ENCODE measurements around the gene HOXA1. TPM values are rescaled to one million over a fixed set of nuclear protein-coding genes. Genes with fewer than 3 reads are reported as not detected.

HOXA1 gene
- total and polyA plus RNA-seq, 5 donors from 2014 or later, result 0.49 to 1.4 (median 0.85) TPM

GRCh38 chr7:27141923-27142579 is 46.3 kb upstream of the HOXA1 start:
- DNase-seq, result no peak
- peaks cover 16% of the 10 kb centered on the region for H3K27me3 ChIP-seq (ENCODE audit: control insufficient read depth, insufficient read depth, low read length)
- Mint-ChIP-seq H3K36me3 (no peaks in the 10 kb centered on the region), H3K4me1 (peaks cover 0 to 1% (median 0%) of the 10 kb centered on the region in 4 donors), H3K4me3 (no peak overlapping the region), H3K27me3 (peaks cover 51% of the 10 kb centered on the region), H3K27ac (no peak overlapping the region), H3K9me3 (peaks cover 0 to 2% (median 0%) of the 10 kb centered on the region in 7 donors)
- no peak overlapping the region for H3K4me3 ChIP-seq (ENCODE audit: low read depth, low read length)
- H3K27ac ChIP-seq (ENCODE audit: insufficient read depth, low read length, poor library complexity, severe bottlenecking), result no peak overlapping the region
- no peak for ATAC-seq (ENCODE audit: low read depth in 2 of 2)
- no peaks in the 10 kb centered on the region for H3K36me3 ChIP-seq (ENCODE audit: control insufficient read depth, insufficient read depth, low read length)
- no peaks in the 10 kb centered on the region for H3K9me3 ChIP-seq (ENCODE audit: control insufficient read depth in 2 of 2, low read length in 2 of 2)
- H3K4me1 ChIP-seq (ENCODE audit: control insufficient read depth, insufficient read depth, low read length, poor library complexity, severe bottlenecking), result no peaks in the 10 kb centered on the region

- Mint-ChIP-seq H3K36me3 (no peaks in the 10 kb centered on the region), H3K9me3 (peaks cover 0 to 2% (median 0%) of the 10 kb centered on the region in 7 donors), H3K4me1 (no peaks in the 10 kb centered on the region), H3K4me3 (no peak overlapping the region), H3K27me3 (peaks cover 53% of the 10 kb centered on the region), H3K27ac (no peak overlapping the region)
- H3K27ac ChIP-seq (ENCODE audit: insufficient read depth, low read length, poor library complexity, severe bottlenecking), result no peak overlapping the region
- DNase-seq (no peak), ATAC-seq (ENCODE audit: low read depth in 2 of 2) (no peak)
- H3K27me3 ChIP-seq (ENCODE audit: control insufficient read depth, insufficient read depth, low read length), result peaks cover 12% of the 10 kb centered on the region
- no peak overlapping the region for H3K4me3 ChIP-seq (ENCODE audit: low read depth, low read length)
- no peaks in the 10 kb centered on the region for H3K36me3 ChIP-seq (ENCODE audit: control insufficient read depth, insufficient read depth, low read length)
- no peaks in the 10 kb centered on the region for H3K4me1 ChIP-seq (ENCODE audit: control insufficient read depth, insufficient read depth, low read length, poor library complexity, severe bottlenecking)
- no peaks in the 10 kb centered on the region for H3K9me3 ChIP-seq (ENCODE audit: control insufficient read depth in 2 of 2, low read length in 2 of 2)
These were observed 45.5 kb upstream of the HOXA1 start for GRCh38 chr7:27141137-27141922.

DNA sequence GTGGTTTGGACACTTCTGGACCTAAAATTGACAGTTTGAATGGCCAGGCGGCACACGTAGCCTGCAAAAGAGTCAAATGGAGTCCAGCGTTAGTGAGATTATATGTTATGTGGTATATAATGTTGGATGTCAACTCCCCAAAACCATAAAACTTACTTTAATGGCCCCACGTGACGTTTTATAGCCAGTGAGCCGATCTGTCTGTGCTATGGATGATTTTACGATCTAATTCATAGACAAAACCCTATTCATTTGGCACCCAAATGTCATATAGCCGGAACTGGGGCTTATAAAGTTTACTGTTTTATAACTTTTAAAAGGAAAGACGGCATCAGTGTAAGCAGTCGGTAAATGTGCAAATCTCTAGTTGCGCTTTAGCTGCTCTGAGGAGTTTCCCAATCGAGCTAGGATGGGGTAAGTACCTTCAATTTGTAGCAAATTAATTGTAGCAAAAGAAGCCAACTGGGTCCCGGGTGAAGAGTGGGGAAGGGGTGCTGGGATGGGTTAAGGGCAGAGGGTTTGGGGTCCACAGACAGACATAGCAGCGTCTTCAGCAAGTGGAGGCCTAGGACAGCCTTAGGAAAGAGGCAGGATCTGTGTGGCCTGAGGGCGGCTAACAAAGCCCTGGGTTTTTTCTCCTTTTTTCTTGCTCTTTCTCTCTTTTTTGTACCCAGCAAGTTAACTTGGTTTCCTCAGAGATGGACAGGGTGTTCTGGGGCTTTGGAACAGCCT is 44.5 kb upstream of the HOXA1 start:
- Mint-ChIP-seq H3K36me3 (no peaks in the 10 kb centered on the region), H3K9me3 (peaks cover 0 to 2% (median 0%) of the 10 kb centered on the region in 7 donors), H3K4me3 (no peak overlapping the region), H3K27me3 (peaks cover 59% of the 10 kb centered on the region), H3K4me1 (no peaks in the 10 kb centered on the region), H3K27ac (no peak overlapping the region)
- Histone ChIP-seq H3K4me3 (ENCODE audit: low read depth, low read length) (no peak overlapping the region), H3K9me3 (ENCODE audit: control insufficient read depth in 2 of 2, low read length in 2 of 2) (no peaks in the 10 kb centered on the region), H3K27me3 (ENCODE audit: control insufficient read depth, insufficient read depth, low read length) (peaks cover 21% of the 10 kb centered on the region), H3K36me3 (ENCODE audit: control insufficient read depth, insufficient read depth, low read length) (no peaks in the 10 kb centered on the region), H3K4me1 (ENCODE audit: control insufficient read depth, insufficient read depth, low read length, poor library complexity, severe bottlenecking) (no peaks in the 10 kb centered on the region), H3K27ac (ENCODE audit: insufficient read depth, low read length, poor library complexity, severe bottlenecking) (no peak overlapping the region)
- DNase-seq (no peak), ATAC-seq (ENCODE audit: low read depth in 2 of 2) (no peak)

- Mint-ChIP-seq H3K4me3 (no peak overlapping the region), H3K27ac (no peak overlapping the region), H3K4me1 (no peaks in the 10 kb centered on the region), H3K36me3 (no peaks in the 10 kb centered on the region), H3K27me3 (peaks cover 66% of the 10 kb centered on the region), H3K9me3 (peaks cover 0 to 2% (median 0%) of the 10 kb centered on the region in 7 donors)
- DNase-seq (no peak), ATAC-seq (ENCODE audit: low read depth in 2 of 2) (no peak)
- no peaks in the 10 kb centered on the region for H3K4me1 ChIP-seq (ENCODE audit: control insufficient read depth, insufficient read depth, low read length, poor library complexity, severe bottlenecking)
- no peak overlapping the region for H3K4me3 ChIP-seq (ENCODE audit: low read depth, low read length)
- H3K9me3 ChIP-seq (ENCODE audit: control insufficient read depth in 2 of 2, low read length in 2 of 2), result no peaks in the 10 kb centered on the region
- peaks cover 24% of the 10 kb centered on the region for H3K27me3 ChIP-seq (ENCODE audit: control insufficient read depth, insufficient read depth, low read length)
- no peak overlapping the region for H3K27ac ChIP-seq (ENCODE audit: insufficient read depth, low read length, poor library complexity, severe bottlenecking)
- H3K36me3 ChIP-seq (ENCODE audit: control insufficient read depth, insufficient read depth, low read length), result no peaks in the 10 kb centered on the region
These were observed 43.7 kb upstream of the HOXA1 start for GRCh38 chr7:27139334-27140125.

- H3K9me3 Mint-ChIP-seq, result peaks cover 0 to 2% (median 0%) of the 10 kb centered on the region in 7 donors
- no peaks in the 10 kb centered on the region for H3K36me3 ChIP-seq (ENCODE audit: control insufficient read depth, insufficient read depth, low read length)
- H3K9me3 ChIP-seq (ENCODE audit: control insufficient read depth in 2 of 2, low read length in 2 of 2), result no peaks in the 10 kb centered on the region
- H3K27ac Mint-ChIP-seq, result no peak overlapping the region
- H3K4me3 Mint-ChIP-seq, result no peak overlapping the region
- H3K27me3 Mint-ChIP-seq, result peaks cover 66% of the 10 kb centered on the region
- H3K4me1 ChIP-seq (ENCODE audit: control insufficient read depth, insufficient read depth, low read length, poor library complexity, severe bottlenecking), result no peaks in the 10 kb centered on the region
- no peak overlapping the region for H3K27ac ChIP-seq (ENCODE audit: insufficient read depth, low read length, poor library complexity, severe bottlenecking)
- peaks cover 28% of the 10 kb centered on the region for H3K27me3 ChIP-seq (ENCODE audit: control insufficient read depth, insufficient read depth, low read length)
- H3K36me3 Mint-ChIP-seq, result no peaks in the 10 kb centered on the region
- H3K4me1 Mint-ChIP-seq, result no peaks in the 10 kb centered on the region
- DNase-seq, result no peak
- no peak for ATAC-seq (ENCODE audit: low read depth in 2 of 2)
- no peak overlapping the region for H3K4me3 ChIP-seq (ENCODE audit: low read depth, low read length)
These were observed 43.2 kb upstream of the HOXA1 start for GRCh38 chr7:27138985-27139333.

- Mint-ChIP-seq H3K9me3 (peaks cover 0 to 2% (median 0%) of the 10 kb centered on the region in 7 donors), H3K27me3 (peaks cover 69% of the 10 kb centered on the region), H3K27ac (no peak overlapping the region), H3K36me3 (no peaks in the 10 kb centered on the region), H3K4me3 (no peak overlapping the region), H3K4me1 (no peaks in the 10 kb centered on the region)
- no peak for DNase-seq
- Histone ChIP-seq H3K4me1 (ENCODE audit: control insufficient read depth, insufficient read depth, low read length, poor library complexity, severe bottlenecking) (no peaks in the 10 kb centered on the region), H3K27ac (ENCODE audit: insufficient read depth, low read length, poor library complexity, severe bottlenecking) (no peak overlapping the region), H3K4me3 (ENCODE audit: low read depth, low read length) (no peak overlapping the region), H3K36me3 (ENCODE audit: control insufficient read depth, insufficient read depth, low read length) (no peaks in the 10 kb centered on the region), H3K9me3 (ENCODE audit: control insufficient read depth in 2 of 2, low read length in 2 of 2) (no peaks in the 10 kb centered on the region), H3K27me3 (ENCODE audit: control insufficient read depth, insufficient read depth, low read length) (peaks cover 27% of the 10 kb centered on the region)
- no peak for ATAC-seq (ENCODE audit: low read depth in 2 of 2)
These were observed 42.7 kb upstream of the HOXA1 start for GRCh38 chr7:27138472-27138871.

DNA sequence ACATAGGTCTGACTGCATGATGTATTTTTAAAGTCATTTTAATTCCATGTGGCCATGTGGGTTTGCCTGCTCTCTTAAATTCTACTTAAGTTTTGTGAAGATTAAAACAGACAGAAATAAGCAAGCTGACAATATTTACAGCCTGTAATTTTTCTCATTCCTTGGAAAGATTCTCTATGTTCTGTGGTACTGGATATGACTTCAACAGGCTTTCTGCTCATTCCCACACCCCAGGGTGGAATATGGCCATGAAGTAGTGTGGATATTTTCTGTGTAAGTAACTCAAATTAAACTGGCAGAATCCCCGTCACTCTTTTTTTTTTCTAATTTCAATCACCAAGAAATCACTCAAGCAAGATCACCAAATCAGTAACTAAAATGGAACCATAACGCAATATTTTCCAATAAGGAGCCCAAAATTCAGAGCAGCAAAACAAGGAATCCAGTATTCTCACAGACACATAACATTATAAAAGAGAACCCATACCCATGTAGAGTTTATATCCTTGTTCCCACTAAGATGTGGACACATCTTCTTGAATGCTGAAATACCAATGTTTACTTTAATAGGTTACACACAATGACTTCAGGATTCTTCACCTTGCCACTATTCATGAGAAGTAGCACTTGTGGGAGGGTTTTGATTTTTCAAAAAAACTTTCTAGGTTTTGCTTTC is 42.0 kb upstream of the HOXA1 start:
- H3K9me3 Mint-ChIP-seq, result peaks cover 0 to 2% (median 0%) of the 10 kb centered on the region in 7 donors
- no peaks in the 10 kb centered on the region for H3K36me3 ChIP-seq (ENCODE audit: control insufficient read depth, insufficient read depth, low read length)
- no peaks in the 10 kb centered on the region for H3K36me3 Mint-ChIP-seq
- H3K4me1 ChIP-seq (ENCODE audit: control insufficient read depth, insufficient read depth, low read length, poor library complexity, severe bottlenecking), result no peaks in the 10 kb centered on the region
- H3K27ac ChIP-seq (ENCODE audit: insufficient read depth, low read length, poor library complexity, severe bottlenecking), result no peak overlapping the region
- DNase-seq (no peak), ATAC-seq (ENCODE audit: low read depth in 2 of 2) (no peak)
- H3K4me3 Mint-ChIP-seq, result no peak overlapping the region
- H3K4me1 Mint-ChIP-seq, result no peaks in the 10 kb centered on the region
- H3K27ac Mint-ChIP-seq, result no peak overlapping the region
- H3K9me3 ChIP-seq (ENCODE audit: control insufficient read depth in 2 of 2, low read length in 2 of 2), result no peaks in the 10 kb centered on the region
- peaks cover 26% of the 10 kb centered on the region for H3K27me3 ChIP-seq (ENCODE audit: control insufficient read depth, insufficient read depth, low read length)
- H3K4me3 ChIP-seq (ENCODE audit: low read depth, low read length), result no peak overlapping the region
- H3K27me3 Mint-ChIP-seq, result peaks cover 76% of the 10 kb centered on the region
